ENCODE data around the gene KLHL6. TPM values are rescaled to one million over a fixed set of nuclear protein-coding genes. Genes with fewer than 3 reads are reported as not detected.
"Not testable (repeated sequence)": the region's sequence is repeated elsewhere in the genome, so short reads cannot be mapped to it uniquely, and the experiment has no call there.

The KLHL6 gene
- total RNA-seq, 2 donors from 2014 or later: 83.5 to 88.8 TPM

GRCh38 chr3:183520295-183520694 is 35.2 kb downstream of the KLHL6 start:
- not testable (repeated sequence) for H3K4me3 Mint-ChIP-seq; H3K9me3 Mint-ChIP-seq; DNase-seq; H3K27ac Mint-ChIP-seq; ATAC-seq (replicated peaks in 1 of 2); H3K27me3 Mint-ChIP-seq (ENCODE audit: low read depth)
- Mint-ChIP-seq H3K36me3 (ENCODE audit: insufficient read depth in 2 of 2) (peaks cover 13 to 31% of the 10 kb centered on the region in 2 donors), H3K4me1 (ENCODE audit: low read depth) (peaks cover 53% of the 10 kb centered on the region)

DNA sequence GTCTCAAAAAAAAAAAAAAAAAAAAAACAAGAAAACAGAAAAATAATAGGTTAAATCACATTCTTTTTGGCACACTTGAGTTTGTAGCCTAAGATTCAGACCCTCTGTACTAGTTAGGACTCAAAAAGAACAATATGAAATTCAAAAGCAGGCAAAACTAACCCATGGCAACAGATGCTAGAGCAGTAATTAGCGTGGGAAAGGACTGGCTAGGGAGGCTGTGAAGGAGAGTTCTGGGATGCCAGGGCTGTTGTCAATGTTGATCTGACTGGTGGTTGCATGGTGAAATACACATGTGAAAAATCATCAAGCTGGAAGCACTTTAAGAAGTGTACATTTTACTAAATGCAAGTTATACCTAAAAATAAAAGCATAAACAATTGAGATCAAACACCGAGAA is 35.6 kb downstream of the KLHL6 start:
- ATAC-seq (replicated peaks in 1 of 2): no peak
- H3K27ac Mint-ChIP-seq: no peak overlapping the region
- no peak for DNase-seq
- peaks cover 52% of the 10 kb centered on the region for H3K4me1 Mint-ChIP-seq (ENCODE audit: low read depth)
- no peaks in the 10 kb centered on the region for H3K27me3 Mint-ChIP-seq (ENCODE audit: low read depth)
- no peaks in the 10 kb centered on the region for H3K9me3 Mint-ChIP-seq
- peaks cover 13 to 31% of the 10 kb centered on the region in 2 donors for H3K36me3 Mint-ChIP-seq (ENCODE audit: insufficient read depth in 2 of 2)
- no peak overlapping the region for H3K4me3 Mint-ChIP-seq

GRCh38 chr3:183518491-183519251 is 36.8 kb downstream of the KLHL6 start:
- DNase-seq: no peak
- Mint-ChIP-seq H3K36me3 (ENCODE audit: insufficient read depth in 2 of 2) (peaks cover 17 to 37% of the 10 kb centered on the region in 2 donors), H3K9me3 (no peaks in the 10 kb centered on the region), H3K27ac (peak overlapping the region; percentile 74), H3K4me3 (peak overlapping the region; percentile 37 to 66), H3K27me3 (ENCODE audit: low read depth) (no peaks in the 10 kb centered on the region), H3K4me1 (ENCODE audit: low read depth) (peaks cover 64% of the 10 kb centered on the region)
- ATAC-seq (replicated peaks in 1 of 2): peak; percentile 50 to 55

- peak; percentile 6 to 14 for ATAC-seq (replicated peaks in 1 of 2)
- Mint-ChIP-seq H3K27ac (no peak overlapping the region), H3K4me1 (ENCODE audit: low read depth) (peaks cover 74% of the 10 kb centered on the region), H3K27me3 (ENCODE audit: low read depth) (no peaks in the 10 kb centered on the region), H3K36me3 (ENCODE audit: insufficient read depth in 2 of 2) (peaks cover 17 to 32% of the 10 kb centered on the region in 2 donors), H3K9me3 (no peaks in the 10 kb centered on the region), H3K4me3 (peak overlapping the region; percentile 37 to 47)
- no peak for DNase-seq
Observed at GRCh38 chr3:183517607-183518006, 37.9 kb downstream of the KLHL6 start.

DNA sequence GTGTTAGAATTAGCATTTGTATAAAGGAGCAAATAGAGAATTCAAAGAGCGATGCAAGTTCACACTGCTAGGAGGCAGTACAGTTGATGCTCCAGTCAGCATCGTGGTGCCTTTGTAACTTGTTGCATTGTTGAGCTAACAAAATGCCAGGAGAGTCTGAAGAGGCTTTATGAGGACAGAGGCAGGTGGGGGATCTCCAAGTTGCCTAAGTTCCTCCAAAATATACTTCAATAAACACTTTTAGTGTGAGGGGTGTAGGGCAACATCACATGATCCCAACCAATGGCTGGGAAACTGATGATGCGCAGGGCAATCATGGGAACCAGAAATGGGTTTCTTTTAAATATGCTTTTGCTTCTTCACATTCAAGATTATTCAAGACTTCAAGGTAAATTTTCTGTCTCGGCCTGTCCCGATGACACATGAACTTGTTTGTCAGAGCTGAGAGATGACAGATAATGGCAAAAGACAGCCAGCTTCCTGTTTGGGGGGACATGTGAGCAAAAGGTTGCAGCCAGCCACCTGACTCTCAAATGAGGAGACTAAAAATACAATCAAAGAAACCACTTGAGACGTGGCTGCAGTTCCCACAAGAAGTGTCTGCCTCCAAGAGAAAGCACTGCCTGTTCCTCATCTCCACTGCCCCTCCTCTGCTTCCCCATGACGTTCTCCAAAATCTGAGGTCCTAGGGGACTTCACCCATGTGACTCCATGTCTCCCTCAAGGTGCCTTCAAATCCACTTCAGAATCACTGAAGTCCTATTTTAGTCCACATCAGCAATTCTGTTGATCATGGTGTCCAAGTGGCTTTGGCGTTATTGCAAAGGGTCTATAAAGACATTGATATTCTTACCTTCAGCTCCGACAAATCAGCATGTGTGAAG is 39.3 kb downstream of the KLHL6 start:
- Mint-ChIP-seq H3K27me3 (ENCODE audit: low read depth) (no peaks in the 10 kb centered on the region), H3K36me3 (ENCODE audit: insufficient read depth in 2 of 2) (peaks cover 17 to 32% of the 10 kb centered on the region in 2 donors), H3K4me3 (peak overlapping the region; percentile 46 to 61), H3K4me1 (ENCODE audit: low read depth) (peaks cover 78% of the 10 kb centered on the region), H3K27ac (peak overlapping the region; percentile 61), H3K9me3 (no peaks in the 10 kb centered on the region)
- ATAC-seq (replicated peaks in 1 of 2): peak; percentile 82 to 86
- DNase-seq: peak; percentile 57 to 62

DNA sequence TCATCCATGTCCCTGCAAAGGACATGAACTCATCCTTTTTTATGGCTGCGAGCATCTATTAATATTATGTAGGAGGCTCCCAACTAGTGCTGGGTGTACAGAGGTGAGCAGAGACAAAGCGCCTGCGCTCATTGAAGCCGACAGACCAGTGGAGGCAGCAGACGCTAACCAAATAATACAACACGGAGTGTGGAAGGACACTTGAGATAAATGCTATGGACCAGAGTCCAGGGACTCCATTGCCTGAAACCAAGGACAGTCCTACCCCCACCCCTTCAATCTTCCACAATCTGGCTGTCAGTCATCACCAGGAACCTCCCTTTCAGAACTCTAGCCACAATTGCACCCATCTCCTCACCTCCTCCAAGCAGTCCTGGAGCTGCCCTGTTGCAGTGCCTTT is 41.5 kb downstream of the KLHL6 start:
- DNase-seq: no peak
- no peaks in the 10 kb centered on the region for H3K9me3 Mint-ChIP-seq
- H3K4me3 Mint-ChIP-seq: peak overlapping the region; percentile 47 to 48

DNA sequence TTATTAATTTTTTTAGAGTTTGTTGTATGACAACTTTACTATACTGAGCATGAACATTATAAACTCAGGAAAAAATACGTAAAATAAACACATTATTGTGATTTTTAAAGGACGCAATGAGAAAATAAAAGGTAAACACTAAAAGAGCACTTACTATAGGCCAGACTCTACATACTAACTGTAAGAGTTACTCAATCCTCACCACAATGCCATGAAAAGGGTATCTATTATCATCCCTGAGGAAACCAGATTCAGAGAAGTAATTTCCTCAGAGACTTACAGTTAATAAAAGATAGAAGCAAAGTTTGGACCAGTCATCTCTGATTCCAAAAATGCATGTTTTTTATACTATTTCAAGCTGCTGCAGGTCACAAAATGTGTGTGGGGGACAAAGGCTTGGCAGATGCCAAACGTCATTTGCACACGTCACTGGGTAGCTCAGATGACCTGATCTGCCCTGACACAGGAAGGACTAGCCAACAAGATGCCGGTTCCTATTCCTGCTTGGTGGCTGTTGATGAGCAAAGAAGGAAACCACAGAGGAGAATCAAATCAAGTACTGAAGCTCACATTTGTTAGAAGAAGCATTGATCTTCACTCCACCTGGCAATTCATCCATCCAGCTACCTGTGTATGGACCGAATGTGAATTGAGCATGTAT is 42.3 kb downstream of the KLHL6 start:
- Mint-ChIP-seq H3K4me3 (peak overlapping the region in 1 of 2 donors; percentile 34), H3K9me3 (no peaks in the 10 kb centered on the region), H3K4me1 (ENCODE audit: low read depth) (peaks cover 57% of the 10 kb centered on the region), H3K27ac (peak overlapping the region; percentile 58), H3K36me3 (ENCODE audit: insufficient read depth in 2 of 2) (peaks cover 12 to 31% of the 10 kb centered on the region in 2 donors), H3K27me3 (ENCODE audit: low read depth) (no peaks in the 10 kb centered on the region)
- peak; percentile 38 to 78 for ATAC-seq (replicated peaks in 1 of 2)
- peak; percentile 26 to 59 for DNase-seq

More for the DNA sequence above, 41.5 kb downstream of the KLHL6 start:
- peaks cover 16 to 31% of the 10 kb centered on the region in 2 donors for H3K36me3 Mint-ChIP-seq (ENCODE audit: insufficient read depth in 2 of 2)
- ATAC-seq (replicated peaks in 1 of 2): no peak
- H3K4me1 Mint-ChIP-seq (ENCODE audit: low read depth): peaks cover 65% of the 10 kb centered on the region
- peak overlapping the region; percentile 76 for H3K27ac Mint-ChIP-seq
- H3K27me3 Mint-ChIP-seq (ENCODE audit: low read depth): no peaks in the 10 kb centered on the region

- peaks cover 47% of the 10 kb centered on the region for H3K4me1 Mint-ChIP-seq (ENCODE audit: low read depth)
- DNase-seq; H3K4me3 Mint-ChIP-seq; H3K27me3 Mint-ChIP-seq (ENCODE audit: low read depth); ATAC-seq (replicated peaks in 1 of 2); H3K9me3 Mint-ChIP-seq: not testable (repeated sequence)
- H3K36me3 Mint-ChIP-seq (ENCODE audit: insufficient read depth in 2 of 2): peaks cover 16 to 32% of the 10 kb centered on the region in 2 donors
- H3K27ac Mint-ChIP-seq: peak overlapping the region; percentile 79
Observed at GRCh38 chr3:183511286-183512131, 44.0 kb downstream of the KLHL6 start.

GRCh38 chr3:183508821-183509220 is 46.7 kb downstream of the KLHL6 start:
- Mint-ChIP-seq H3K4me3 (no peak overlapping the region), H3K36me3 (ENCODE audit: insufficient read depth in 2 of 2) (peaks cover 15 to 35% of the 10 kb centered on the region in 2 donors), H3K27ac (no peak overlapping the region), H3K4me1 (ENCODE audit: low read depth) (peaks cover 33% of the 10 kb centered on the region), H3K27me3 (ENCODE audit: low read depth) (no peaks in the 10 kb centered on the region), H3K9me3 (peaks cover 2 to 4% of the 10 kb centered on the region in 2 donors)
- no peak for ATAC-seq (replicated peaks in 1 of 2)
- DNase-seq: no peak

GRCh38 chr3:183507551-183507950 is 48.0 kb downstream of the KLHL6 start:
- Mint-ChIP-seq H3K4me3 (no peak overlapping the region), H3K27ac (no peak overlapping the region), H3K36me3 (ENCODE audit: insufficient read depth in 2 of 2) (peaks cover 13 to 42% of the 10 kb centered on the region in 2 donors), H3K4me1 (ENCODE audit: low read depth) (peaks cover 22% of the 10 kb centered on the region), H3K27me3 (ENCODE audit: low read depth) (no peaks in the 10 kb centered on the region), H3K9me3 (peaks cover 2 to 4% of the 10 kb centered on the region in 2 donors)
- DNase-seq (no peak), ATAC-seq (replicated peaks in 1 of 2) (no peak)

GRCh38 chr3:183506674-183507320 is 48.7 kb downstream of the KLHL6 start:
- Mint-ChIP-seq H3K27ac (peak overlapping the region; percentile 61), H3K4me3 (no peak overlapping the region), H3K4me1 (ENCODE audit: low read depth) (peaks cover 19% of the 10 kb centered on the region), H3K27me3 (ENCODE audit: low read depth) (no peaks in the 10 kb centered on the region), H3K36me3 (ENCODE audit: insufficient read depth in 2 of 2) (peaks cover 14 to 44% of the 10 kb centered on the region in 2 donors), H3K9me3 (peaks cover 2 to 4% of the 10 kb centered on the region in 2 donors)
- DNase-seq: no peak
- no peak for ATAC-seq (replicated peaks in 1 of 2)

DNA sequence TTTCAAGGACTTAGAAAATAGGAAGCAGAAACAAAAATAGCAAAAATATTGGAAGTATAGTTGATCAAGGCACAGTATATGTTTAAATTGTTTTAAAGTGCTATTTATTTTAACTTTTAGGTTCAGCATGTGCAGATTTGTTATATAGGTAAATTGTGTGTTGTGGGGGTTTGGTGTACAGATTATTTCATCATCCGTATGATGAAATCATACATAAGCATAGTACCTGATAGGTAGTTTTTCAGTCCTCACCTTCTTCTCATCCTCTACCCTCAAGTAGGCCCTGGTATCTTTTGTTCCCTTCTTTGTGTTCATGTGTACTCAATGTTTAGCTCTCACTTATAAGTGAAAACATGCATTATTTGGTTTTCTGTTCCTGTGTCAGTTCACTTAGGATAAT is 50.9 kb downstream of the KLHL6 start:
- no peak for DNase-seq
- Mint-ChIP-seq H3K4me3 (no peak overlapping the region), H3K36me3 (ENCODE audit: insufficient read depth in 2 of 2) (peaks cover 14 to 56% of the 10 kb centered on the region in 2 donors), H3K9me3 (peaks cover 2 to 4% of the 10 kb centered on the region in 2 donors), H3K27me3 (ENCODE audit: low read depth) (no peaks in the 10 kb centered on the region), H3K4me1 (ENCODE audit: low read depth) (peaks cover 18% of the 10 kb centered on the region), H3K27ac (no peak overlapping the region)
- no peak for ATAC-seq (replicated peaks in 1 of 2)

All from activated T-cell treated with anti-CD3 and anti-CD28 coated beads, Interleukin-2, amount 50 U/mL, for 72 hours (primary cell).